RWPE2 (cell line): Measurements from ENCODE around the gene CFAP46.
A peak's percentile ranks its signal among the peaks of the same experiment; 100 is the strongest.
"Not testable (repeated sequence)": the region's sequence is repeated elsewhere in the genome, so short reads cannot be mapped to it uniquely, and the experiment has no call there.

ENCODE experiments used
- ATAC-seq: fragments of 200-7000 bp; cut with Tn5 transposase; 3 replicates; pipeline ENCODE4 v1.9.1; 2021; ENCODE audit warnings: low read depth
- DNase-seq: peaks from one replicate; pipeline ENCODE4 v3.0.0-alpha.2; 2020; ENCODE audit warnings: low spot score
- H3K27ac ChIP-seq: fragments of 450-650 bp; 2 replicates; pipeline ENCODE4 v1.5.1; 2017; ENCODE audit warnings: mild to moderate bottlenecking; ENCODE audit not compliant: poor library complexity, severe bottlenecking
- H3K27me3 ChIP-seq: fragments of 250-450 bp; sonication (Bioruptor Pico); 2 replicates; pipeline ENCODE4 v1.5.1; 2021; ENCODE audit warnings: mild to moderate bottlenecking, moderate library complexity; ENCODE audit not compliant: insufficient read depth, poor library complexity, severe bottlenecking
- H3K36me3 ChIP-seq: fragments of 250-450 bp; sonication (Bioruptor Pico); 2 replicates; pipeline ENCODE4 v1.5.1; 2020; ENCODE audit warnings: low read depth, mild to moderate bottlenecking, moderate library complexity
- H3K4me1 ChIP-seq: fragments of 250-450 bp; sonication (Bioruptor Pico); 2 replicates; pipeline ENCODE4 v1.5.1; 2021; ENCODE audit warnings: mild to moderate bottlenecking, moderate library complexity; ENCODE audit not compliant: insufficient read depth, poor library complexity, severe bottlenecking
- H3K4me3 ChIP-seq: fragments of 250-450 bp; sonication (Bioruptor Pico); 2 replicates; pipeline ENCODE4 v1.5.1; 2021; ENCODE audit warnings: mild to moderate bottlenecking, moderate library complexity; ENCODE audit not compliant: severe bottlenecking
- H3K9me3 ChIP-seq: fragments of 250-450 bp; sonication (Bioruptor Pico); 2 replicates; pipeline ENCODE4 v1.5.1; 2021; ENCODE audit warnings: mild to moderate bottlenecking, moderate library complexity; ENCODE audit not compliant: severe bottlenecking
- TF ChIP-seq, protein P1 (sequence below): fragments of 450-650 bp; IDR thresholded peaks from one replicate; pipeline ENCODE4 v1.5.1; 2017; ENCODE audit warnings: mild to moderate bottlenecking, moderate library complexity; ENCODE audit not compliant: poor library complexity, severe bottlenecking

The CFAP46 gene

DNA sequence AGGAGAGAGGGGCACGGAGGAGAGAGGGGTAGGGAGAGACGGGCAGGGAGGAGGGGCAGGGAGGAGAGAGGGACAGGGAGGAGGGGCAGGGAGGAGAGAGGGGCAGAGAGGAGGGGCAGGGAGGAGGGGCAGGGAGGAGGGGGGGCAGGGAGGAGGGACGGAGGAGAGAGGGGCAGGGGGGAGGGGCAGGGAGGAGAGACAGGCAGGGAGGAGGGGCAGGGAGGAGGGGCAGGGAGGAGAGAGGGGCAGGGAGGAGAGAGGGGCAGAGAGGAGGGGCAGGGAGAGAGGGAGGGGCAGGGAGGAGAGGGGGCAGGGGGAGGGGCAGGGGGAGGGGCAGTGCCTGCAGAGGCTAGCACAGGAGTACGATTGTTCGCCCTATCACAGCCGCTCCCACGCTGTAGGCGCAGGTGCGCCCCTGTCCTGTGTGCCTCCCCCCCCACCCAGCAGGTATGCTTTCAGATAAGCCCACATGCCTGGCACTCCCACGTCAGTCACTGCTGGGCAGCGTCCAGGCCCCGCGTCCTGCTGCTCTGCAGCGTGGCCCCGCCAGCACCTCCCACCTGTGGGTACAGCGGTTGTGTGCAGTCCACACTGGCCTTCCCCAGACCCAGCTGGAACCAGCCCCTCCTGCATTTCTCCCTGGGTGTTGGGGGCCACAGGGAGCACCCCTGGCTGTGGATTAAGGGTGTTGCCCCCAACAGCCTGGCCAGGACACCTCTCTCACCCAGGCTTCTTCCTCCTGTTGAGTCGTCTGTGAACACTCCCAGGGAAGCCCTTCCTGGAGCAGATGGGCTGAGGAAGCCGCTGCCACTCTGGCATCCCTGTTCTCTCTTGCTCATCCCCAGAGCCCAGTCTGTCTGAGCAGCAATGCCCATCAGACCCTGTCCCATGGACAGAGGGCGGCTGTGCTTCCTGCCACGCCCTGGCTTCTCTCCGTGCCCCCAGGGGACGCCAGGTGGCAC is 167.2 kb downstream of the CFAP46 start:
- H3K36me3 ChIP-seq = no peaks in the 10 kb centered on the region
- H3K9me3 ChIP-seq = no peaks in the 10 kb centered on the region
- H3K27ac ChIP-seq = no peak overlapping the region
- TF ChIP-seq, protein P1, sequence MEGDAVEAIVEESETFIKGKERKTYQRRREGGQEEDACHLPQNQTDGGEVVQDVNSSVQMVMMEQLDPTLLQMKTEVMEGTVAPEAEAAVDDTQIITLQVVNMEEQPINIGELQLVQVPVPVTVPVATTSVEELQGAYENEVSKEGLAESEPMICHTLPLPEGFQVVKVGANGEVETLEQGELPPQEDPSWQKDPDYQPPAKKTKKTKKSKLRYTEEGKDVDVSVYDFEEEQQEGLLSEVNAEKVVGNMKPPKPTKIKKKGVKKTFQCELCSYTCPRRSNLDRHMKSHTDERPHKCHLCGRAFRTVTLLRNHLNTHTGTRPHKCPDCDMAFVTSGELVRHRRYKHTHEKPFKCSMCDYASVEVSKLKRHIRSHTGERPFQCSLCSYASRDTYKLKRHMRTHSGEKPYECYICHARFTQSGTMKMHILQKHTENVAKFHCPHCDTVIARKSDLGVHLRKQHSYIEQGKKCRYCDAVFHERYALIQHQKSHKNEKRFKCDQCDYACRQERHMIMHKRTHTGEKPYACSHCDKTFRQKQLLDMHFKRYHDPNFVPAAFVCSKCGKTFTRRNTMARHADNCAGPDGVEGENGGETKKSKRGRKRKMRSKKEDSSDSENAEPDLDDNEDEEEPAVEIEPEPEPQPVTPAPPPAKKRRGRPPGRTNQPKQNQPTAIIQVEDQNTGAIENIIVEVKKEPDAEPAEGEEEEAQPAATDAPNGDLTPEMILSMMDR = no peak
- peak; percentile 25; the same call in 1 of the 3 replicates for ATAC-seq
- no peaks in the 10 kb centered on the region for H3K27me3 ChIP-seq
- H3K4me1 ChIP-seq = no peaks in the 10 kb centered on the region
- DNase-seq = no peak
- H3K4me3 ChIP-seq = no peak overlapping the region

DNA sequence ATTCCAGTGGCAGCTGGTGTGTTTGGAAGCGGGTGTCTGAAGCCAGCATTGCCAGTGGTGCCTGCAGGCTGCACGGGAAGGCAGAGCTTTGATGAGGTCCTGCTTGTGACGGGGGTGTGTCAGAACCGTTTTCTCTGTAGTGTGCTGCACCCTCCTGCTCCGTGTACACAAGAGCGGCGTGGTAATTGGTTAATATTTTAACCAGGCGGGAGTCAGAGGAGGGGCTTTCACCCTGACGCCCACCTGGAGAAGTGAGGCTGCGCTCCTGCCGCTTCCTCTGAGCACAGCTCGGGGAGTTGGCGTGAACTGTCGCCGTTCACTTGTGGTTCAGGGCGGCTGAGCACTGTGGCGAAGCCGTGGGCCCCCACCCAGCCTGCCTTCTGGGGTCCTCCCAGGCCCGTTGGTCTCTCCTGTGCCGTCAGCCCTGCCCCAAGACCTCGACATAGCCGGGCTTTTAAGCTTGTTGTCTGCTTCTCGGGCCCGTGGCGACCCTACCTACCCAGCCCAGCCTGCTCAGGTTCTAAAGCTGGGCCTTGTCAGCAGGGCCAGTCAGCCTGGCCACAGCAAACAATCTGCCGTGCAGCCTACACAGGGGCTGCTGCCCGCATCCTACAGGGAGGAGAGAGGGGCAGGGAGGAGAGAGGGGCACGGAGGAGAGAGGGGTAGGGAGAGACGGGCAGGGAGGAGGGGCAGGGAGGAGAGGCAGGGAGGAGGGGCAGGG is 168.0 kb downstream of the CFAP46 start:
- DNase-seq (no peak), ATAC-seq (no peak)
- Histone ChIP-seq H3K27me3 (no peaks in the 10 kb centered on the region), H3K4me1 (no peaks in the 10 kb centered on the region), H3K27ac (no peak overlapping the region), H3K4me3 (no peak overlapping the region), H3K9me3 (no peaks in the 10 kb centered on the region), H3K36me3 (no peaks in the 10 kb centered on the region)
- TF ChIP-seq, protein P1 = no peak

DNA sequence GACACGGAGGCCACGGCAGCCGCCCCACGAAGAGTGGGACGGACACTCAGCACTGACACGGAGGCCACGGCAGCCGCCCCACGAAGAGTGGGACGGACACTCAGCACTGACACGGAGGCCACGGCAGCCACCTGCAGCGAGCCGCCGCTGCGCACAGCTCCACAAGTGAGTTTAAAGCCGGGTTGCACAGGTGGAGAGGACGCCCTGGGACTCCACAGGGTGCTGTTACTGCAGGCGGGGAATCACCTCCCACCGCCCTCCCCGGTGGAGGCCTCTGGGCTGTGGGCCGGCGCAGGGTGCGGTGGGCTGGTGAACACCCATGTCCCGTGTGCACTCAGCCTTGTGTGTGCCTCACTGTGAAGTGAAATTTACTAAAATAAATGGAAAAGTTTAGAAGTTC is 169.6 kb downstream of the CFAP46 start:
- H3K27ac ChIP-seq, DNase-seq, H3K27me3 ChIP-seq, H3K36me3 ChIP-seq, ATAC-seq, H3K4me1 ChIP-seq, H3K4me3 ChIP-seq, H3K9me3 ChIP-seq: not testable (repeated sequence)

DNA sequence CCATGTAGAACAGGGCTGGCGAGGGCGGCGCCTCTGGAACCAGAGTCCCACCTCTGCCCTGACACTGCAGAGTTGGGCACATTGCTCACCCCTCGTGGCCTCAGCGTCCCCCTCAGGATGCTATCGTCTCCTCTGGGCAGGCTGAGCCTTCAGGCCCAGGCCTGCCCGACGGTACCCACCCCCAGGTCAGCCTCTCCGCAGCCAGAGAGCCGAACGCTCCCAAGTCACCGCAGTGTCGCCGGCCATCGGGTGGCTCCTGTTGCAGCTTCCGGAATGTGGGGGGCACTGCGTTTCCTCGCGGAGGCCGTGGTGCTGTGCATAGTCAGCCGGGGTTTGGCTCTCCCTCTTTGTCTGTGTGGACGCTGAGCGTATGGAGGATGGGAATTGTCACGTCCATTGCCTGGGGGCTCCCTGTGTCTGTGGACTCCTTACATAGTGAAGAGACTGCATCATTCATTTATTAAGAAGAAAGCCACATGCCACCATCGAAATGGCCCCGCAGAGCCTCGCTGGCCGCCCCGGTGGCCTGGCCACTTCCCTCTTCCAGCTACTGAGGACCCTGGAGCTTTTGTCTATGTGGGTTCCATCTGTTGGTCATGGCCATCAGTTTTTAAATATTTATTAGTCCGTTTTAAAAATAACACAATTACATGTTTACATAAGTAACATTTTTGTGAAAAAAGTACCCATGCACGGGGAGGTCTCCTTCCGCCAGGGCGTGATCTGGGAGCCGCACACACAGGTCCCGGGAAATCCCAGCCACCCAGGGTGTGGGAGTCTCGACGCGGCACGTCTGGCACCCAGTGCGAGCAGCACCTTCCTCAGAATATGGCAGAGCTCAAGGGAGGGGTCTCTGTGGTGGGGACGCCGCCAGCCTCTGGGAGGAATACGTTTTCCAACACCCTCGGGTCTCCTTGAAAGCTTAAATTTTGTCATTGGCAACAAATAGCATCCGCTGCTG is 172.0 kb downstream of the CFAP46 start:
- no peaks in the 10 kb centered on the region for H3K27me3 ChIP-seq
- H3K9me3 ChIP-seq = no peaks in the 10 kb centered on the region
- H3K4me1 ChIP-seq = no peaks in the 10 kb centered on the region
- H3K4me3 ChIP-seq = no peak overlapping the region
- H3K27ac ChIP-seq = no peak overlapping the region
- DNase-seq (no peak), ATAC-seq (no peak)
- TF ChIP-seq, protein P1 = no peak
- H3K36me3 ChIP-seq = no peaks in the 10 kb centered on the region
